PFSK-1 (cell line): ENCODE data around the gene MYL10.

Source experiments
- FOXP2 ChIP-seq: optimal IDR thresholded peaks from 2 replicates; pipeline ENCODE3; 2011; ENCODE audit warnings: borderline replicate concordance, control low read depth, inconsistent platforms; ENCODE audit not compliant: insufficient read depth; ENCODE audit errors: extremely low read length, extremely low read depth
- POLR2AphosphoS5 ChIP-seq: IDR thresholded peaks from 2 replicates; pipeline ENCODE4 v1.6.1; 2012; ENCODE audit warnings: low read depth, mild to moderate bottlenecking, control low read depth, low read length, moderate library complexity
- REST ChIP-seq, 2 experiments: IDR thresholded peaks; 2 replicates each; pipeline versions ENCODE4 v1.6.1 to v1.8.0; 2011 to 2012; ENCODE audit warnings: low read depth in 2 of 2, low read length in 2 of 2, control low read depth in 1 of 2, inconsistent platforms in 1 of 2, mild to moderate bottlenecking in 1 of 2, moderate library complexity in 1 of 2; ENCODE audit not compliant: insufficient read depth in 1 of 2
- SIN3A ChIP-seq: IDR thresholded peaks from 2 replicates; pipeline ENCODE4 v1.6.1; 2012; ENCODE audit warnings: mild to moderate bottlenecking, low read length, moderate library complexity, borderline replicate concordance; ENCODE audit not compliant: insufficient read depth
- TAF1 ChIP-seq: IDR thresholded peaks from 2 replicates; pipeline ENCODE4 v1.6.1; 2012; ENCODE audit warnings: low read length, control low read depth, borderline replicate concordance; ENCODE audit not compliant: insufficient read depth

Gene MYL10

GRCh38 chr7:101581891-101582290 is 47.2 kb downstream of the MYL10 start:
- no peak for TF ChIP-seq SIN3A
- TF ChIP-seq TAF1, result no peak
- TF ChIP-seq FOXP2, result no peak
- no peak for TF ChIP-seq REST (IDR thresholded peaks at IDR 0.05; ENCODE audit: insufficient read depth in 1 of 2, low read depth in 2 of 2, low read length in 2 of 2)
- no peak for TF ChIP-seq POLR2AphosphoS5

- TF ChIP-seq TAF1 (no peak), POLR2AphosphoS5 (no peak), REST (IDR thresholded peaks at IDR 0.05; ENCODE audit: insufficient read depth in 1 of 2, low read depth in 2 of 2, low read length in 2 of 2) (no peak), FOXP2 (no peak), SIN3A (no peak)
These were observed 48.5 kb downstream of the MYL10 start for GRCh38 chr7:101580596-101580995.

GRCh38 chr7:101578552-101578951 is 50.5 kb downstream of the MYL10 start:
- TF ChIP-seq SIN3A, result no peak
- no peak for TF ChIP-seq POLR2AphosphoS5
- TF ChIP-seq REST (IDR thresholded peaks at IDR 0.05; ENCODE audit: insufficient read depth in 1 of 2, low read depth in 2 of 2, low read length in 2 of 2), result no peak
- TF ChIP-seq TAF1, result no peak
- TF ChIP-seq FOXP2, result no peak

- no peak for TF ChIP-seq REST (IDR thresholded peaks at IDR 0.05; ENCODE audit: insufficient read depth in 1 of 2, low read depth in 2 of 2, low read length in 2 of 2)
- no peak for TF ChIP-seq FOXP2
- TF ChIP-seq SIN3A, result no peak
- no peak for TF ChIP-seq TAF1
- no peak for TF ChIP-seq POLR2AphosphoS5
These were observed 52.1 kb downstream of the MYL10 start for GRCh38 chr7:101576998-101577397.

- TF ChIP-seq TAF1, result no peak
- no peak for TF ChIP-seq POLR2AphosphoS5
- no peak for TF ChIP-seq REST (IDR thresholded peaks at IDR 0.05; ENCODE audit: insufficient read depth in 1 of 2, low read depth in 2 of 2, low read length in 2 of 2)
- TF ChIP-seq SIN3A, result no peak
- TF ChIP-seq FOXP2, result no peak
These were observed 53.4 kb downstream of the MYL10 start for GRCh38 chr7:101575721-101576120.
